ENCODE measurements around the gene PLPP2. TPM values are rescaled to one million over a fixed set of nuclear protein-coding genes. Genes with fewer than 3 reads are reported as not detected.

PLPP2 gene
- polyA plus RNA-seq, 4 donors = 0.64 to 130 (median 109) TPM

DNA sequence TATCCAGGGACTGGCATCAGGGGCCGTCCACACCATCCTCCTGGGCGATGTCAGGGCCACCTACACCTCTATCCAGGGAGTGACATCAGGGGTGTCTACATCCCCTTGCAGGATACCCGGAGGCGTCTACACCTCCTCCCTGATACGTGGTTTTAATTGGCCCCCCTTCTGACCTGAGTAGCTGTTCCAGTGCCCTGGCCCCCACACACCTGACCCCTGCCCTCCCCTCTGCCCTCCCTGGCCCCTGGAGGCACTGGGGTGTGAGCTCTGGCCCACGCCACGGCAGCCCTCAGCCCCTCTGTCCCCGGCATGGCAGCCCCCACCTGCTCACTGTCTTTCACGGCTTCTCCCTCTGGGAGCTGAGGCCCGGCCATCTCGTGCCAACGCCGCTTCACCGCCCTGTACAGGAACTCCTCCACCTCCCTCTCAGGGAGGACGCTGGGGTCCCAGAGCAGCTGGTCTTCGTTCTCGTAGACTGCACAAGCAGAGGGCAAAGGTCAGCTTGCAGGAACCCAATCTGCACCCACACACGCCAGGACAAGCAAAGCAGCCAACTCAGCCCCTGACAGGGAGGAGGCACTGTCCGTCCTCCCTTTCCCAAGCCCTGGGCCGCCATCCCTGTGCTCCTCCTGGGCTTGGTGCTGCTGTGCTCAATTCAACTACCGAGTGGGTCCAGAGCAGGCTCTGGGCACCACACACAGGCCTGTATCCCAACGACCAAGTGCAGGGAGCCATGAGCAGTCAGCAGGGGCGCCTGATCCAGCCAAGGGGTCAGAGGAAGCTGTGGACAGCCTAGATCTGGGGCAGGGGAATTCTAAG, 22.2 kb upstream of the PLPP2 start:
- FAIRE-seq (no peak), DNase-seq (no peak)
- H3K4me1 ChIP-seq (ENCODE audit: control insufficient read depth in 3 of 3, insufficient read depth in 2 of 3, low read depth in 1 of 3, low read length in 2 of 3) = no peaks in the 10 kb centered on the region
- peaks cover 6 to 64% (median 9%) of the 10 kb centered on the region in 3 donors for H3K36me3 ChIP-seq (ENCODE audit: control insufficient read depth in 3 of 3, insufficient read depth in 2 of 3, low read depth in 1 of 3, low read length in 3 of 3)
- no peak overlapping the region for H3K4me3 ChIP-seq (ENCODE audit: low read depth in 1 of 3, low read length in 3 of 3)
- peaks cover 0 to 7% of the 10 kb centered on the region in 2 donors for H3K9me3 ChIP-seq (ENCODE audit: control insufficient read depth in 2 of 2, insufficient read depth in 1 of 2, low read depth in 1 of 2, low read length in 1 of 2)
- H3K27ac ChIP-seq (ENCODE audit: low read depth in 1 of 3, low read length in 2 of 3) = no peak overlapping the region
- H3K27me3 ChIP-seq (ENCODE audit: control insufficient read depth in 3 of 3, insufficient read depth in 3 of 3, low read length in 3 of 3) = no peaks in the 10 kb centered on the region
- WGBS, 3 donors = 62 to 78% (median 77%) methylated on average over 23 of the region's 23 CpGs

DNA sequence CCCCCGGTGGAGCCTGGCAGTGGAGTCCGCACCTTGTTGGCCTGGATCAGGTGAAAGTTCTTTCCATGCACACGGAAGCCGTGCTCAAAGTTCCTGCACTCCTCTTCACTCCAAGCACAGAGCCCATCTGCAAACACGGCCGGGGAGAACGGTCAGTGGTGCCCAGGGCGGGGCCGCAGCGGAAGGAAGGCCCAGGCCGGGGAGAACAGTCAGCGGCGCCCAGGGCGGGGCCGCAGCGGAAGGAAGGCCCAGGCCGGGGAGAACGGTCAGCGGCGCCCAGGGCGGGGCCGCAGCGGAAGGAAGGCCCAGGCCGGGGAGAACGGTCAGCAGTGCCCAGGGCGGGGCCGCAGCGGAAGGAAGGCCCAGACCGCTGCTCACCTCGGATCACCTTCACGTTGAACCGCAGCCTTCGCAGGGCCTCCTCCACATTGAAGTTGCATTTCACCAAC, 20.6 kb upstream of the PLPP2 start:
- H3K27ac ChIP-seq (ENCODE audit: low read depth in 1 of 3, low read length in 2 of 3) = peak overlapping the region in 1 of 3 donors; percentile 60
- DNase-seq (no peak), FAIRE-seq (no peak)
- no peak overlapping the region for H3K4me3 ChIP-seq (ENCODE audit: low read depth in 1 of 3, low read length in 3 of 3)
- peaks cover 0 to 7% of the 10 kb centered on the region in 2 donors for H3K9me3 ChIP-seq (ENCODE audit: control insufficient read depth in 2 of 2, insufficient read depth in 1 of 2, low read depth in 1 of 2, low read length in 1 of 2)
- H3K27me3 ChIP-seq (ENCODE audit: control insufficient read depth in 3 of 3, insufficient read depth in 3 of 3, low read length in 3 of 3) = no peaks in the 10 kb centered on the region
- 85 to 93% (median 86%) methylated on average over 16 to 33 of the region's 33 CpGs for WGBS, 3 donors
- H3K4me1 ChIP-seq (ENCODE audit: control insufficient read depth in 3 of 3, insufficient read depth in 2 of 3, low read depth in 1 of 3, low read length in 2 of 3) = no peaks in the 10 kb centered on the region
- peaks cover 10 to 71% (median 14%) of the 10 kb centered on the region in 3 donors for H3K36me3 ChIP-seq (ENCODE audit: control insufficient read depth in 3 of 3, insufficient read depth in 2 of 3, low read depth in 1 of 3, low read length in 3 of 3)

DNA sequence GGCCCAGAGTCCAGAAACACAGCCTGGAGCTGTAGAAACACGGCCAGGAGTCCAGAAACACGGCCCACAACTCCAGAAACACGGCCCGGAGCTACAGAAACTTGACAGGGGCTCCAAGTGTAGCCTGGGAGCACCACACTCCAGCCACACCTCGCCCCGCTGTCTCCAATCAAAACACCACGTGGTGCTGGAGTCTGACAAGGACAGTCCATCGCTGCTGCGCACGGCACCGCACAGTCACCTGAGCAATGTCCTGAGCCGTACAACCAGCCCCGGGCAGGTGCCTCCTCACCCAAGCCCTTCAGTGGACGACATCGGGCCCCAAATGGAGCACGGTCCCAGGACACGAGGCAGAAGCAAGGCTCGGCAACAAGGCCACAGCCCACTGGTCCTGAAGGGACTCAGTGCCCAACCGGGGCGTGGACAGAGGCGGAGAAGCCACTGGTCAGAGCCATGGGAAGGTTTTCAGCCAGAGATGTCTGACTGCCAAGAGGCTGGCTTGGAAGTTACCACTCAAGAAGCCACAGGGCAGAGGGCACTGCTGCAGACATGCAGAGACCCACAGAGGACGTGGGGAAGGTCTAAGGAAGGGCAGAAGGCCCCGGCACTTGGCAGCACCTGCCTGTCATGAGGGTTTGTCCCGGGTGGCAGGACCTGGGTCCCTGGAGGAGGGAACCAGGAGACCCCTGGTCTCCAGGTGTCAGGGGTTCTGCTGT, 19.7 kb upstream of the PLPP2 start:
- Histone ChIP-seq H3K27me3 (ENCODE audit: control insufficient read depth in 3 of 3, insufficient read depth in 3 of 3, low read length in 3 of 3) (no peaks in the 10 kb centered on the region), H3K4me1 (ENCODE audit: control insufficient read depth in 3 of 3, insufficient read depth in 2 of 3, low read depth in 1 of 3, low read length in 2 of 3) (no peaks in the 10 kb centered on the region), H3K9me3 (ENCODE audit: control insufficient read depth in 2 of 2, insufficient read depth in 1 of 2, low read depth in 1 of 2, low read length in 1 of 2) (peaks cover 0 to 4% of the 10 kb centered on the region in 2 donors), H3K4me3 (ENCODE audit: low read depth in 1 of 3, low read length in 3 of 3) (peak overlapping the region in 1 of 3 donors; percentile 10), H3K36me3 (ENCODE audit: control insufficient read depth in 3 of 3, insufficient read depth in 2 of 3, low read depth in 1 of 3, low read length in 3 of 3) (peaks cover 14 to 74% (median 15%) of the 10 kb centered on the region in 3 donors), H3K27ac (ENCODE audit: low read depth in 1 of 3, low read length in 2 of 3) (peak overlapping the region in 1 of 3 donors; percentile 60)
- WGBS, 3 donors = 88 to 90% (median 89%) methylated on average over 24 of the region's 24 CpGs
- no peak for FAIRE-seq
- DNase-seq = no peak

DNA sequence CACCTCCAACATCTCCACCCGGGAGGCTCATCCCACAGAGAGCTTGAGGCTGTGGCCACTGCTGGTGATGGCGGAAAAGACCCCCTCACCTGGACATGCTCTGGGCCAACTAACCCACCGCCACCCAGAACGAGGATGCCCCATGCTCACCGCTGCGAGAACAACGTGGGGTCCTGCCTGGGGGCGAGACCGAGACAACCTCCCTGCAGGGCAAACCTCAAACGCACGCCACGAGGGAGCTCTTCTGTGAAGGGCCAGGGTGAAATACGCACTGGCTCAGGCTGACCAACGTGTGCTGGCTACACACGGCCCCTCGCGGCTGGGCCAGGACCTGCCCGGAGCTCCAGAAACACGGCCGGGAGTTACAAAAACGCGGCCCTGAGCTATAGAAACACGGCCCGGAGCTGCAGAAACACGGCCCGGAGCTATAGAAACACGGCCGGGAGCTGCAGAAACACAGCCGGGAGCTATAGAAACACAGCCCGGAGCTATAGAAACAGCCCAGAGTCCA, 19.0 kb upstream of the PLPP2 start:
- H3K27me3 ChIP-seq (ENCODE audit: control insufficient read depth in 3 of 3, insufficient read depth in 3 of 3, low read length in 3 of 3) = no peaks in the 10 kb centered on the region
- peak; percentile 56 to 84 for DNase-seq
- no peak for FAIRE-seq
- peaks cover 13 to 82% (median 15%) of the 10 kb centered on the region in 3 donors for H3K36me3 ChIP-seq (ENCODE audit: control insufficient read depth in 3 of 3, insufficient read depth in 2 of 3, low read depth in 1 of 3, low read length in 3 of 3)
- H3K4me1 ChIP-seq (ENCODE audit: control insufficient read depth in 3 of 3, insufficient read depth in 2 of 3, low read depth in 1 of 3, low read length in 2 of 3) = no peaks in the 10 kb centered on the region
- no peaks in the 10 kb centered on the region for H3K9me3 ChIP-seq (ENCODE audit: control insufficient read depth in 2 of 2, insufficient read depth in 1 of 2, low read depth in 1 of 2, low read length in 1 of 2)
- WGBS, 3 donors = 49 to 72% (median 62%) methylated on average over 30 of the region's 30 CpGs
- no peak overlapping the region for H3K27ac ChIP-seq (ENCODE audit: low read depth in 1 of 3, low read length in 2 of 3)
- H3K4me3 ChIP-seq (ENCODE audit: low read depth in 1 of 3, low read length in 3 of 3) = peak overlapping the region in 2 of 3 donors; percentile 10 to 21

DNA sequence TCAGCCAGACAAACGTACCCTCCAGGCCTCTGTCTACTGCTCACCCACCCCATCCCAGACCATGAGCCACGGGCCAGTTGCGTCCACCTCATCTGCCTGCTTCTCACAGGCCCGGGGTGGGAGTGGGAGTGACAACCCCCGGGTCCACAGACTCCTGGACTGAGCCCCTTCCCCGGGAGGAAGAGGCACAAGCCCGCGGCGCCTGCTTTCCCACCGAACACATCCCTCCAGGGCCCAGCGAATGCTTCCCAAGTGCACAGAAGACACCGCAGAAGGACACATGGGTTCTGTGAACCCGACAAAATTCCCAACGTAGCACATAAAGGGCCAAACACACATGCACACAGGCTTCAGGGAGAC, 18.0 kb upstream of the PLPP2 start:
- no peak overlapping the region for H3K27ac ChIP-seq (ENCODE audit: low read depth in 1 of 3, low read length in 2 of 3)
- H3K27me3 ChIP-seq (ENCODE audit: control insufficient read depth in 3 of 3, insufficient read depth in 3 of 3, low read length in 3 of 3) = no peaks in the 10 kb centered on the region
- H3K4me3 ChIP-seq (ENCODE audit: low read depth in 1 of 3, low read length in 3 of 3) = no peak overlapping the region
- no peak for DNase-seq
- no peaks in the 10 kb centered on the region for H3K4me1 ChIP-seq (ENCODE audit: control insufficient read depth in 3 of 3, insufficient read depth in 2 of 3, low read depth in 1 of 3, low read length in 2 of 3)
- 79 to 89% (median 85%) methylated on average over 14 of the region's 14 CpGs for WGBS, 3 donors
- peaks cover 13 to 81% (median 15%) of the 10 kb centered on the region in 3 donors for H3K36me3 ChIP-seq (ENCODE audit: control insufficient read depth in 3 of 3, insufficient read depth in 2 of 3, low read depth in 1 of 3, low read length in 3 of 3)
- no peaks in the 10 kb centered on the region for H3K9me3 ChIP-seq (ENCODE audit: control insufficient read depth in 2 of 2, insufficient read depth in 1 of 2, low read depth in 1 of 2, low read length in 1 of 2)
- no peak for FAIRE-seq

DNA sequence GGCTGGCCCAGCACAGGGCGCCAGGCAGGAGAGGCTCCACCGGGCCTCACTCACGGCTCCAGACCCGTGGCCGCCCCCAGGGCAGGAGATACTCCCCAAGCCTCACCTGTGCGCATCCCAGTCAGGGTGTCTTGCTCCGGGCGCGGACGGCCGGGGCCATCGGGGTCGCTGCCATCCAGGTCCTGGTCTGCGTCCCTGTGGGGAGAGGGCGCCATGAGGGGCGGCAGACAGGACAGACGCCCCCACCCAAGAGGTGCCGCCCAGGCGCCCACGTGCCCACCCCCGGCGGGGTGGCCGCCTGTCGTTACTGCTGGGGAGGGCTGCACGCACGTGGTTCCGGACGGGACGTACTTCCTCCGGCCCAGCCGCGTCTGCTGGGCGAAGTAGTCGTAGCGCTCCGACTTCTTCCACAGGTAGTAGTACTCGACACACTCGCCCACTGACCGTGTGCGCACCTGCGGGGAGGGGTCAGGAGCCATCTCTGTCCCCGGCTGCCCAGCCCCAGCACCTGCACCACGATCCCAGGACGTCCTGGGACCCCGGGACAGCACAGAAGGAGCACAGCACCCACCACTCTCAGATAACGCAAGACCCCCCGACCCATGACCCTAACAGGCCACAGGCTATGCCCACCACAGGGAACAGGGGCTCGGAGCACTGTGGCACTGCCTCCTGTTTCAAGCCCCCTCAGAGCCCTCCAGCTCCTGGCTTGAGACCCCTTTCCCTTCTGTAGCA, 17.4 kb upstream of the PLPP2 start:
- Histone ChIP-seq H3K27ac (ENCODE audit: low read depth in 1 of 3, low read length in 2 of 3) (no peak overlapping the region), H3K9me3 (ENCODE audit: control insufficient read depth in 2 of 2, insufficient read depth in 1 of 2, low read depth in 1 of 2, low read length in 1 of 2) (no peaks in the 10 kb centered on the region), H3K4me1 (ENCODE audit: control insufficient read depth in 3 of 3, insufficient read depth in 2 of 3, low read depth in 1 of 3, low read length in 2 of 3) (no peaks in the 10 kb centered on the region), H3K36me3 (ENCODE audit: control insufficient read depth in 3 of 3, insufficient read depth in 2 of 3, low read depth in 1 of 3, low read length in 3 of 3) (peaks cover 13 to 76% (median 15%) of the 10 kb centered on the region in 3 donors), H3K27me3 (ENCODE audit: control insufficient read depth in 3 of 3, insufficient read depth in 3 of 3, low read length in 3 of 3) (no peaks in the 10 kb centered on the region), H3K4me3 (ENCODE audit: low read depth in 1 of 3, low read length in 3 of 3) (no peak overlapping the region)
- FAIRE-seq (no peak), DNase-seq (no peak)
- WGBS, 3 donors = 94 to 97% (median 95%) methylated on average over 37 to 48 of the region's 48 CpGs

DNA sequence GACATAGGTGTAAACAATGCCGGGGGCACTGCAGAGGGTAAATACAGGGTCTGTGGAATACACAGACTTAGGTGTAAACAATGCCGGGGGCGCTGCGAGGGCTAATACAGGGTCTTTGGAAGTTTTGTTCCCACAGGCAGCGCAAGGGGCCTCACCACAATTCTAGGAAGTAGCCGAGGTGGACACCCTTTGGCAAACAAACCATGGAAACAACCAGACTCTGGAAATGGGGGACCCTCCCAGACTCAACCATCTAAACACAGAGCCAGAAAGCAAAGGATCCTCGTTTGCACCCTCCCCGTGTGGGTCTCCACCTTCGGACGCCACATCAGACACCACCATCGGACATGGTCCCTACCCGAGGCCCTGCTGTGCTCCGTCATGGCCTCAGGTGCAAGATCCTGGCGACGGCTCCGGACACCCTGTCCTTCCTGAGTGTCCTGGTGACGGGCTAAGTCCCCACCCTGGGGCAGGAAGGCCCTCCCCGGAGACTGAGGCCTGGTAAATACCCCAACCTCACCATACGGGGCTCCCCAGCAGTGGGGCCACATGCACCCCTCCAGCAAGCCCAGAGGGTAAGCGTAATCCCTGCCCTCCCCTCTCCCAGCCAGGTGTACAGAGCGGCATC, 16.7 kb upstream of the PLPP2 start:
- DNase-seq = no peak
- no peak for FAIRE-seq
- H3K27ac ChIP-seq (ENCODE audit: low read depth in 1 of 3, low read length in 2 of 3) = no peak overlapping the region
- peaks cover 13 to 69% (median 15%) of the 10 kb centered on the region in 3 donors for H3K36me3 ChIP-seq (ENCODE audit: control insufficient read depth in 3 of 3, insufficient read depth in 2 of 3, low read depth in 1 of 3, low read length in 3 of 3)
- WGBS, 3 donors = 87 to 91% (median 88%) methylated on average over 19 to 21 of the region's 21 CpGs
- H3K27me3 ChIP-seq (ENCODE audit: control insufficient read depth in 3 of 3, insufficient read depth in 3 of 3, low read length in 3 of 3) = no peaks in the 10 kb centered on the region
- no peak overlapping the region for H3K4me3 ChIP-seq (ENCODE audit: low read depth in 1 of 3, low read length in 3 of 3)
- H3K4me1 ChIP-seq (ENCODE audit: control insufficient read depth in 3 of 3, insufficient read depth in 2 of 3, low read depth in 1 of 3, low read length in 2 of 3) = no peaks in the 10 kb centered on the region
- no peaks in the 10 kb centered on the region for H3K9me3 ChIP-seq (ENCODE audit: control insufficient read depth in 2 of 2, insufficient read depth in 1 of 2, low read depth in 1 of 2, low read length in 1 of 2)
